ENCODE results near the gene RFX3.
A peak's percentile ranks its signal among the peaks of the same experiment; 100 is the strongest.

Gene RFX3

DNA sequence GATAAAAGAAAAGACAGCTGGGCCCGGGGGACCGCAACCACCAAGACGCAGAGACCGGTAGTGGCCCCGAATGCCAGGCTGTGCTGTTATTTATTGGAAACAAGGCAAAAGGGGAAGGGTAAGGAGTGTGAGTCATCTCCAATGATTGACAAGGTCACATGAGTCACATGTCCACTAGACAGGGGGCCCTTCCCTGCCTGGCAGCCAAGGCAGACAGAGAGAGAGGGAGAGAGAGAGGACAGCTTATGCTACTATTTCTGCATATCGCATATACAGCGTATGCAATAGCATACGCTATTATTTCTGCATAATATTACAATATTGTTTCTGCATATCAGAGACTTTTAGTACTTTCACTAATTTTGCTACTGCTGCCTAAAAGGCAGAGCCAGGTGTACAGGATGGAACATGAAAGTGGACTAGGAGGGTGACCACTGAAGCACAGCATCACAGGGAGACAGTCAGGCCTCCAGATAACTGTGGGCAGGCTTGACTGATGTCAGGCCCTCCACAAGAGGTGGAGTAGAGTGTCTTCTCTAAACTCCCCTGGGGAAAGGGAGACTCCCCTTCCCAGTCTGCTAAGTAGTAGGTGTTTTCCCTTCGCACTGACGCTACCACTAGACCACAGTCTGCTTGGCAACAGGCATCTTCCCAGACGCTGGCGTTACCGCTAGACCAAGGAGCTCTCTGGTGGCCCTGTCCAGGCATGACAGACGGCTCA is 50.3 kb downstream of the RFX3 start:
- no peak for DNase-seq (ENCODE audit: low read depth)

DNA sequence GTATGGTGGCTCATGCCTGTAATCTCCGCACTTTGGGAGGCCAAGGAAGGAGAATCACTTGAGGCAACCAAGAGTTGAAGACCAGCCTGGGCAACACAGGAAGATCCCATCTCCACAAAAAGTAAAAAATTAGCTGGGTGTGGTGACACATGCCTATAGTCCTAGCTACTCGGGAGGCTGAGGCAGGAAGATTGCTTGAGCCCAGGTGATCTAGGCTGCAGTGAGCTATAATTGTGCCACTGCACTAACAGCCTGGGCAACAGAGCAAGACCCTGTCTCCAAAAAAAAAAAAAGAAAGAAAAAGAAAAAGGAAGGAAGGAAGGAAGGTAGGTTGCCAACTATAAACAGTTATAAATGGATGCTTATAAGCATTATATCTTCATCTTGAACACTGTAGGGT is 51.0 kb downstream of the RFX3 start:
- DNase-seq (ENCODE audit: low read depth): no peak

DNA sequence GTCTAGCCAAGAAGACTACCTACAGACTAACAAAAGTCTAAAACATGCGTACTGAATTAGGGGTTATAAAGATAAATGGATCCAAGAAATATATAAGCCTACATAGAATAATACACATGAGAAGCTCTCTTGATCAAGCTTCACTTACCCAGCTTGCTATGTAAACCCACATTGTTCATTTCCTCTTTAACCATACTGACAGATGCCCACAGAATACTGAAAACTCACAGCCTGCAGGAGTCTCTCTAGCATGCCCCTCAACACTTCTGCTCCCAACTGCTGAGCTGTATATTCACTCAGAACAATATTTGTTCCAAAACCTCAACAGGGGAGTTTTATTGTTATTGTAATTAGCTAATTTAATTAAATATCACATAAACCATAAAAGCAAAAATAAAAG is 52.4 kb downstream of the RFX3 start:
- no peak for DNase-seq (ENCODE audit: low read depth)

DNA sequence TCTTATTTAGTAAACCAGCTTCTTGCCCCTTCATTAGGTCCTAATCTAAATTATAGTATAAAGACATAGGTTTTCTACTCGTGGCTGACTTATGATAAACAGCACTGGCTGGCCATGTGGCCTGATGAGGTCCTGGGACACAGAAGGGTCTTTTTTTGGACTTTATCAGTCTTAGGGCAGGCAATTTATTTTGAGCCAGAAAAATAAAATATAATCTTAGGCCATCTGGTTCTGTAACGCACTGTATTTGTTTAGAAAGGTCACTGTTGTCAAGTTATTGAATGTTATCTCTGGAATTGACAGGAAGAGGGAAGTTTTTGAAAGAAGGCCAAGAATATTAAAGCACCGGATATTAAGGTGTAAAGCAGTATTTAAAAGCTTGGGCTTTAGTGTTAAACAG is 53.9 kb downstream of the RFX3 start:
- DNase-seq (ENCODE audit: low read depth): no peak

DNA sequence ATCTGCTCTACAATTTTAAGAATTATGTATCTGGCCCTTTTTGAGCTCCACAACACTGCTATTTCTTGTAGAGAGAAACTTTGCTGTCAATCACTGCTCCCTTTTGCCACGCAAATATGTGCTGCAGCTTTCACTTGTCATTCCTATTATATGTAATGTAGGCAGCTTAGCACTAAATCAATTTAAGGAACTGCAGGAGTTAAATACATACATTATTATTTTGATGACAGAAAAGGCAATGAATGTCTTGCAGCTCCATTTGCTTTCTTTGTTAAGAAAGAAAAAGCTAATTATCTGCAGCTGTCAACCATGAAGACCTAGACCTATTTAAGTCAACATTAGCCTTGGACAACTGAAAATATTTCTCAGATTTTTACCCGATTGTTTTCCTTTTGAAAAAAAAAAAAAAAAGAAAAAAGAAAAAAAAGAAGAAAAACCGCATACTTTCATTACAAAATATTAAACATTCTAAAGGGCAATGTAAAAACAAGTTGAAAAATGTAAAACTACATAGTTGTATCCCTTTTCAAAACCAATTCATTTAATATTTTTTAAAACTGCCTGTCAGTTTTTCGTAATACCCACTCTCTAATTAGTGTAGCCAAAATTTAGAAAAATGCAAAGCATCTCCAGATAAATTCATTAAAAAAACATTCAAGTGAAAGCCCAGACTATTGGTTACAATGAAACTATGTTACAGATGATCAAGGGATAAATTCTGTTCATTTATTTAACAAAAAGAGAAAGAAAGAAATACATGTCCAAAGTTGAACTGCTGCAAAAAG is 57.2 kb downstream of the RFX3 start:
- no peak for DNase-seq (ENCODE audit: low read depth)

DNA sequence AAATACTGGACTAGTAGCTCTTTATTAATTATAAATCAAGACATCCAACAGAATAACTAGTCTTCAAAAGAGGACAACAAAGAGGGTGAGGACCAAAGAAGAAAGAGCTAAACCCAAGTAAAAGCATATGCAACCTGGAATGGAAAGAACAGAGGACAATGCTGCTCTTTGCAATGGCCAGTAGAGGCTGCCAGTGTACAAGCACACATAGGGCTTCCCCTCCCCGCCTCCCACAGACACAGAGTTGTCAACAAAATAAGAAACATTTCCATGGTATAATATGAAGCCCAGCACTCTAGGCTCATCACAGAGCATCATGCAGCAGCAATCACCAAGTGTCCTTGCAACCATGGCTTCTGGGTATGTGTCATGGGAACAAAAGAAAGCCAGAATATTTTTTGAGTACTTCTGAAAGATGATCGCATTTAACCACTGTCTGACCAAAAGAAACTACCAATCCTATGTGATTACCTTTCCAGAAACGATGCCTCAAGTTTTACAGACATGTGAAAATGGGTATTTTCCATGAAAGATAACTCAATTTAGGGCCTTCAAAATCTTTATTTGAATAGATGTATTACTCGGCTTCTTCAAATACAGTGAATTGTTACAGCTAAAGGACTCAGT is 58.1 kb downstream of the RFX3 start:
- DNase-seq (ENCODE audit: low read depth): peak; percentile 38

DNA sequence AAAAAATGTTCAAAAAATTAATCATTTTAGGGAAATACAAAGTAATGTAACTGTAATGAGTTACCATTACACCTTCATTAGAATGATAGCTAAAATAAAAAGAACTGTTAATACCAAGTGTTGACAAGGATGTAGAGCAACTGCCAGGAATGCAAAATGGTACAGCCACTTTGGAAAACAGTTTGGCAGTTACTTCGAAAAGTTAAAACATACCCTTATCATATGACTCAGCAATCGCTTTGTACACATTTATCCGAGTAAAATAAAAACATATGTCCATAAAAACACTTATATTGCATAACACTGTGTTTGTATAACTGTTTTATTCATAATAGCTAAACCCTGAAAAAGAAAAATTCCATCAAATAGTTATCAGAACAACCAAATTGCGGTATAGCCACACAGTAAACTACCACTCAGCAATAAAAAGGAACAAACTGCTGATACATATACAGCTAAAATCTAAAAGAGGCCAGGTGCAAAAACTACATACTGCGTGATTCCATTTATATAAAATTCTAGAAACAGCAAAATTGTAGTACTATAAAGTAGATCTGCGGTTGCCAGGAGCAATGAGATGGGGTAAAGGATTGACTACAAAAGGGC is 61.7 kb downstream of the RFX3 start:
- DNase-seq (ENCODE audit: low read depth): no peak

DNA sequence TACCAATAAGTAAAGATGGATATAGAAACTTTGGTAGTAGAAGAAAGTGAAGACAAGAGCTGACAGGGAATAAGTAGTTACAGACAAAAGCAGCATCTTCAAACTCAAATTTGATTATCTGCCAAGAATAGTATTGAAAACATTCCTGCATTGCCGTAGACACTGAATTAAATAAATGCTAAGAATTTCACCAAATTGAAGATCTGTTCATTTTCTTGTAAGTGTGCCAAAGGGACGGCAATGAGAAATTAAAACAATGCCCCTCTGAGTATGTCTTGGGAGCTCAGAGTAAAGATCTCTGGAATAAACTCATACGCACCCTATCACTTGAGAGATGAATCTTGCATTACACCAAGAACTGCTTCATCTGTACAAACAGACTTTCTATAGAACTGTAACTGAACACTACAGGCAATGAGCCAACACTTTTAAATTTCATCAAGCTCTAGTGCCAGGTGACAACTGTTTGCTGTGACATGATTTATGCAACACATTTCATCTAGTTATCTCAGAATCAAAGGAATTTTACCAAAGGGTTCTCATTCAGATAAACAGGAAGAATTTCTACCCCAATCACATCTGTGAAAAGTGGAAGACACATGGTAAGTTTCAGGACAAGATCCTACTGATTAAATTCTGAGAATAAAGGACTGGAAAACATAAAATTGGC is 66.9 kb downstream of the RFX3 start:
- no peak for DNase-seq (ENCODE audit: low read depth)

DNA sequence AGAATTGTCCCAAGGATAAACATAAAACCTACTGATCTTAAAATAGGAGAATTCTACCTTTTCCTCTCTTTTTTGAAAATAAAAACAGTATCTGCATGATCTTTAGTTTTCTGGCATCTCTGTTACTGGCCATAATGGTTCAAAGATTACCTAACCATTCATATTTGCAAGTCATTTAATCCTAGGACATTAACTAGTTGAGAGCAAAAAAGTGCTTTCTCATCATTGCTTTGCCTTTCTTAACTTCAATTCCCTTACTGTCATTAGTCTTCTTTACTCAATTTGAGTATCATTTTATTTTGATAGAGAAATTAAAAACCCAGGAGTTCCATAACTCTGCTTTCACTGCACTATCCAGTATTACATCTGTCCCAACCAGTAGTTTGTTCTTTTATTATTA is 68.6 kb downstream of the RFX3 start:
- no peak for DNase-seq (ENCODE audit: low read depth)

DNA sequence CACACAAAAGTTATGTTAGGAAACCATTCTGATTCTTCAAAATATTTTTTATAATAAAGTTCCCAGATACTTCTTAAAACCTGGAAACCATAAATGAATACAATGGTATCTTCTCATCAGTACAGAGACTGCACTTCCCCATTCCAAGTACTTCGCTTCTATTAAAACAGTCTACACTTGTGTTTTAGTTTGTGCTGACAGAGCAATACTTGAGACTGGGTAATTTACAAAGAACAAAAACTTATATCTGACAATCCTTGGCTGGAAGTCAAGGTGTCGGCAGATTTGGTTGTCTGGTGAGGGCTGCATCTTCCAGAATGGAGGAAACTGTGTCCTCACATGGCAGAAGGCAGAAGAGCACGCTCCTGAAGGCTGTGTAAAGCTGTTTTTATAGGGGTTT is 70.1 kb downstream of the RFX3 start:
- no peak for DNase-seq (ENCODE audit: low read depth)

DNA sequence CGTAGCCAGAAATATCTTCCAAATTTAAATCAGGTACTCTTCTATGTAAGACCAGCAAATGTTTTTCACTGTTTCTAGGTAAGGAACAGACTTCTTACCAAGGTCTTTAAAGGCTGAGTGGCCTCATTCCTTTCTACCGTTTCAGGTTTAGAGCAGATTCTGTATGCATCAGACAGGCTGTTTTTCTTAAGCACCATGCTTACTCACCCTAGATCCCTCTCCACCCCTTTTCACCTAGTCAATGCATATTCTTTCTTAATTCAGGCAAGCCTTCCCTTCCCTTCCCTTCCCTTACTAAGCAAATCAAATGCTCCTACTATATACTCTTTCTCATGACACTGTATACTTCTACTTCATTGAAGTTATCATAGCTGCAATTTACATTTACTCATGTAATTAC is 70.7 kb downstream of the RFX3 start:
- DNase-seq (ENCODE audit: low read depth): no peak

DNA sequence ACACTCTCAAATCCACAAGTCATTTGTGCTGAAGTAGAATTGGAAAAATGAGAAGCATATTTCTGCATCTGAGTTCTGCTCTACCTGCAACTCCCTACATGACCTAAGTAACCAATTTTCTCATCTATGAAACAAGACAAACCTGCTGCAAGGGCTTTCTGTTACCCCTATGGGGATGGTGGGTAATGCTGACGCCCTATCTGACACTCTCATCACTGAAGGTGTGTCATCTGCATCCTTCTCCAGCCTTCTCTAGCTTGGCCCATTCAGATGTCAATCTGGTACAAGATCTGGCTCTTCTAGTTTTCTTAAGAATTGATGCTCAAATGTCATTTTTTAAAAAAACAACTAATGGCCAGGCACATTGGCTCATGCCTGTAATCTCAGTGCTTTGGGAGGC is 73.8 kb downstream of the RFX3 start:
- DNase-seq (ENCODE audit: low read depth): no peak

DNA sequence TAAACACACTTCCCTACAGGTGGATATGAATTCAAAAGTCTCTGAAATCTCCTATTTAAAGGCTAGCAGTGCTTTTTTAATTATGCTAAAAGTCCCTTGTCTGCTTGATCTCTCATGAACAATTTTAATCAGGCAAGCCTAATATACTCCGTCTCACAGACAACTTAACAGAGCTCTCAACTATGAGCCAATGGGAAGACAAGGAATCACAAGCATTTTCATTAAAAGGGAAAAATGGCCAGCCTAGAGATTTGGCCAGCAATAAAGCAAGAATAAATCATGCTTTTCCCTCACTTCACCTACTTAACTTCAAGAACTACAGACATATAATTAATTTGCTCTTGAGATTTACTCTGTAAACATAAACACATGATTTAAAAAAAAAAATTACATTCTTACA is 78.0 kb downstream of the RFX3 start:
- no peak for DNase-seq (ENCODE audit: low read depth)

DNA sequence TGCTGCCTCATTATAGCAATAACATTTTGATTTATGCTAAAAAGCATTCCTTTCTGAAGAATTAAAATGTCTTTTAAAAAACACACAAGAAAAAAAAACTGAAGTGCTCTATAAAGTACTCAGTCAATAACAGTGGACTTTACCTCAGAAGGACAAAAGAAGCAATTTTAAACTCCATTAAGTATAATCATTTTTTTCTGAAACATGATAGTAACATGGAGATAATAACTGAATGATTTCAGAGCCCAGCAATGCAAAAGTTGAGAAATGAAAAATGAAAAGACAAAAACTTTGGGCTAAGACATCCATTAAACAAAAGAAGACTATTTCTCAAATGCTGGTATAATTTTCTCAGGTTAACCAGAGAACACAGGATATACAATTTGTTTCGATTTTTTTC is 78.7 kb downstream of the RFX3 start:
- DNase-seq (ENCODE audit: low read depth): no peak

DNA sequence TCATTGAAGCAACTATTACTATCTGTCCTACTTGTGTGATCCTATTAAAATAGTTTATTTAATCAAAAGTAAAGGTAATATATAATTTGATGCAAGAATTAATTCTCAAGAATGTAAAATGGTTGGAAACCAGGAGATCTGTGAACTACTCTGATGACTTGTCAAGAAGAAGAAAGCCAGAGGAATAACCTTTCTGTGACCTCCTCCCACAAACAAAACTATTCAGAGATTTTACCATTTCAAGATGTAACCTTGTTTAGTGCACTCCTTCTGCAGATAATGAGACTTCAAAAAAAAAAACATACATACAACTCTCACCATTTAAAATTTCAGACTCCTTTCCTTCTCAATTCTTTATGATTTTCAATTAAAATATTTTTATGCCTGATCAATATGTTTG is 79.5 kb downstream of the RFX3 start:
- DNase-seq (ENCODE audit: low read depth): no peak

DNA sequence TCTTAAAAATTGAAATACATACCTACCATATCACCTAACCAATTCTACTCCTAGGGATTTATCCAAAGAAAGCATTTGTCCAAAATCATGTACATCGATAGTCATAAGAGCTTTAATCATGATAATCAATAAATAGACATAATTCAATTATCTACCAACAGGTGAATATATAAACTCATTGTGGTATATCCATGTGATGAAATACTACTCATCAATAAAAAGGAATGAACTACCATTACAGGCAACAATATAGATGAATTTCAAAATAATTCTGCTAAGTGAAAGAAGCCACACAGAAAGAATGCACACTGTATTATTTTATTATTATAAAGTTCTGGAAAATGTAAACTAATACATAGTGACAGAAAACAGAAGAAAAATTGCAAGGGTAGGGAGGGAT is 81.8 kb downstream of the RFX3 start:
- no peak for DNase-seq (ENCODE audit: low read depth)

DNA sequence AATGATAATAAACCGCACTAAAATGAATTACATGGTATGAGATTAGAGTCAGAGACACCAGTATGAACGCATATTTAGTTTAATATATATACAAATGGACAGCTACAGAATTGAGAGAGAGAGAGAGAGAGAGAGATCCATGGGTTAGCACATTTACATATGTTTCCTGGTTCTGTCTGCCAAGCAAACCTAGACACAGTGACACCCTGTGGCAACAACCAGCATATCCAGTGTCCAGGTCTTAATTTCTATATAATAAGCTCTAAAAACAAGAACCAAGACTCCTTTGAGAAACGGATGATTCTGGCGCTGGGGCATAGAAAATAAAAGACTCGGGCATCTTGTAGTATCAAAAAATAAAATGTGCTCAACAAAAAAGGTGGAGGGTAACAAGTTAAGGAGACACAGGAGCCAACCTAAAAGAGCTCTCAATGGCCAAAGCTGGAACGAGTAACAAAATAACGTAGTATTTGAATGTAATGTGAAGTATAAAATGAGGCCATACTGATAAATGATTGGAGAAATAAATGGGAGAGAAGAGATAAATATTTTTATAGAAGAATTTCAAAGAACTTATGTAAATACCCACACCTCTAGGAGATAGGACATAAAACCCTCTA is 84.5 kb downstream of the RFX3 start:
- peak; percentile 26 for DNase-seq (ENCODE audit: low read depth)

DNA sequence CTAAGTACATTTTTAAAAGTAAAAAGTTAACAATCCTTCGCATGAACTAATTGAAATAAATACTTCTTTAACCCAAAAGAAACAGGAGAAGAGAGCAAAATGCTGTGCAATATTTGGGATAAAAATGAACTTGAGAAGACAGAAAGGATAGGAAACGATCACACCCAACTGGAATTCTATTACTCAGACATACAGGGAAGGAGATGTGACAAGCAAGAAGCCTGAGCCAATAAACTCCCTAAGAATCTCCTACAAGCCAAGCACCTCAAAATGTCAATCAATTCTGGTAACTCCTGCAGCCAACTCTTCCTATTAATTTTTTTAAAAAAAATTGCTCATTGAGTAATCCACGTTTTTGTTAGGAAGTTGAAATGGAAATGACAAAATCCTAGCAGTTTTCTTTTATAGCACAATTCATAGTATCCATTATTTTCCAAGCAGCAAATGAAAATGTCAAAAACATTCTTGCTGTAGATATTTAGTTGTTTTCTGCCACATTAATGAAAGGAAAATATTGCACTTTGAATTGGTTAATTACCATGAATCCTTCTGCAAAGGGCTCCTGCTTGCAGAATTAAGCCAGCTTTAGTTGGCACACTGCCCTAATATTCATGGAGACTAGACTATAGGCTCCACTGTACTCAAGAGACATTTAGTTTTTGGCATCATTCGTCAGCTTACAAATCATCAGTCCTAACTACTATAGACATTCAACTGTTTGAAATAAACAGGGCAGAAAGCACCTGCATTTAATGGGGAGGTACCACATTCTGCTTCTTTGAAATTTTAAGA is 89.0 kb downstream of the RFX3 start:
- DNase-seq (ENCODE audit: low read depth): no peak

DNA sequence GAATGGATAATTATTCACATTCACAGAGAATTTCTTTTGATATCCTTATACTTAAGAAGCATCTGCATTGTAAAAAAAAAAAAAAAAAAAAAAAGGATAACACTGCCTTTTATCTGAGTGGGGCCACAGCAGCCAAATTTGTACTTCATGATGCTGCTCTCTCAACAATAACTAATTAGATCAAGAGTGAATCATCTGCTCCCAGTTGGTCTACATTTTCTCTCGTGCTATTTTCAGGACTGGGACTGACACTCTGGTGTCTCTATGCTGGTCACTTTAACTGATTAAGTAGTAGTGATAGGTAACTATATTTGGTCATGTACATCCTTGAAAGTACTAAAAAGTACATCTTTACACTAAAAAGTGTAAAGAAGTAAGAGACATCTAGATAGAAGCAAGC is 90.1 kb downstream of the RFX3 start:
- DNase-seq (ENCODE audit: low read depth): no peak

DNA sequence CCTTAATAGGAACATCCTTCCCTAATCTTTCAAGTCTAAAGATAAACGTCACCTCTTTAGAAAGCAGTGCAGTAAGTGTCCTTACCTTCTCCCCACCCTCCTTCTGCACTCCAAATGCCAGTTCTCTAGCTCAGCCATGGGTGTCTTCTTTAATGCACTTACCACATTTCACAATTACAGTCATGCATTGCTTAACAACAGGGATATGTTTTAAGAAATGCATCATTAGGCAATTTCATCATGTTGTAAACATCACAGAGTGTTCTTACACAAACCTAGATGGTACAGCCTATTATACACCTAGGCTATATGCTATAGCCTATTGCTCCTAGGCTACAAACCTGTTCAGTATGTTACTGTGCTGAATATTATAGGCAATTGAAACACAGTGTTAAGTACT is 91.2 kb downstream of the RFX3 start:
- no peak for DNase-seq (ENCODE audit: low read depth)

DNA sequence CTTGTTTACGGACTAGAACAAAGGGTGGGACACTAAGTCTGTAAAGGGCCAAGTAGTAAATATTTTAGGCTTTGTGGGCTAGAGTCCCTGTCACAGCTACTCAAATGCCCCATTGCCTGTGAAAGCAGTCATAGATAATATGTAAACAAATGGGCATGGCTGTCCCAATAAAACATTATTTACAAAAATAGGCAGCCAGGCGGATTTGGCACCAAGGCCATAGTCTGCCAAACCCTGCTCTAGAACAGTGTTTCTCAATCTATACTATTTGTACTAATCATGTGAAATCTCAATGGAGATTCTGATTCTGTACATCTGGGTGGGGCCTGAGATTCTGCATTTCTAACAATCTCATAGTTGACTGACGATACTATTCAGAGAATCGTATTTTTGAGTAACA is 92.0 kb downstream of the RFX3 start:
- no peak for DNase-seq (ENCODE audit: low read depth)
